Osteocyte (in vitro differentiated cells): ENCODE measurements around the gene RCAN2. TPM values are rescaled to one million over a fixed set of nuclear protein-coding genes. Genes with fewer than 3 reads are reported as not detected.
A peak's percentile ranks its signal among the peaks of the same experiment; 100 is the strongest.

ENCODE experiments used
- DNase-seq: peaks from one replicate; pipeline ENCODE4 v3.0.0; 2021; ENCODE audit warnings: mixed read lengths; ENCODE audit not compliant: unreplicated experiment; ENCODE audit errors: extremely low spot score
- H3K27ac Mint-ChIP-seq: one replicate; pipeline ENCODE4 v1.8.0; 2021; ENCODE audit warnings: mild to moderate bottlenecking, mixed read lengths; ENCODE audit not compliant: unreplicated experiment
- H3K27me3 Mint-ChIP-seq: one replicate; pipeline ENCODE4 v1.8.0; 2021; ENCODE audit warnings: mixed read lengths; ENCODE audit not compliant: unreplicated experiment
- H3K36me3 Mint-ChIP-seq: one replicate; pipeline ENCODE4 v1.8.0; 2021; ENCODE audit warnings: mixed read lengths; ENCODE audit not compliant: unreplicated experiment
- H3K4me1 Mint-ChIP-seq: one replicate; pipeline ENCODE4 v1.8.0; 2021; ENCODE audit warnings: mixed read lengths; ENCODE audit not compliant: unreplicated experiment
- H3K4me3 Mint-ChIP-seq: one replicate; pipeline ENCODE4 v1.8.0; 2021; ENCODE audit warnings: mild to moderate bottlenecking, moderate library complexity, mixed read lengths; ENCODE audit not compliant: unreplicated experiment
- H3K9me3 Mint-ChIP-seq: one replicate; pipeline ENCODE4 v1.8.0; 2021; ENCODE audit warnings: mixed read lengths; ENCODE audit not compliant: unreplicated experiment
- CTCF ChIP-seq: fragments of 200-600 bp; sonication (generic); IDR thresholded peaks from 2 replicates; pipeline ENCODE4 v1.5.0; 2021; ENCODE audit warnings: antibody characterized with exemption, mild to moderate bottlenecking, moderate library complexity
- total RNA-seq: library from RNA; stranded (reverse); gene quantifications from 2 replicates; pipeline ENCODE4 v1.2.1, GENCODE V29; 2021

RCAN2 gene
- total RNA-seq, 1 donor from 2014 or later, result 31.3 TPM

- peaks cover 18% of the 10 kb centered on the region for H3K27me3 Mint-ChIP-seq
- no peak for TF ChIP-seq CTCF
- no peak for DNase-seq
- H3K4me1 Mint-ChIP-seq, result no peaks in the 10 kb centered on the region
- H3K4me3 Mint-ChIP-seq, result no peak overlapping the region
- H3K36me3 Mint-ChIP-seq, result no peaks in the 10 kb centered on the region
- H3K27ac Mint-ChIP-seq, result no peak overlapping the region
- no peaks in the 10 kb centered on the region for H3K9me3 Mint-ChIP-seq
Measured at GRCh38 chr6:46190889-46191288, 300.4 kb downstream of the RCAN2 start.

- H3K27me3 Mint-ChIP-seq, result peaks cover 26% of the 10 kb centered on the region
- no peaks in the 10 kb centered on the region for H3K36me3 Mint-ChIP-seq
- TF ChIP-seq CTCF, result no peak
- H3K27ac Mint-ChIP-seq, result no peak overlapping the region
- no peaks in the 10 kb centered on the region for H3K9me3 Mint-ChIP-seq
- H3K4me1 Mint-ChIP-seq, result no peaks in the 10 kb centered on the region
- DNase-seq, result no peak
- H3K4me3 Mint-ChIP-seq, result no peak overlapping the region
Measured at GRCh38 chr6:46189726-46190125, 301.5 kb downstream of the RCAN2 start.

DNA sequence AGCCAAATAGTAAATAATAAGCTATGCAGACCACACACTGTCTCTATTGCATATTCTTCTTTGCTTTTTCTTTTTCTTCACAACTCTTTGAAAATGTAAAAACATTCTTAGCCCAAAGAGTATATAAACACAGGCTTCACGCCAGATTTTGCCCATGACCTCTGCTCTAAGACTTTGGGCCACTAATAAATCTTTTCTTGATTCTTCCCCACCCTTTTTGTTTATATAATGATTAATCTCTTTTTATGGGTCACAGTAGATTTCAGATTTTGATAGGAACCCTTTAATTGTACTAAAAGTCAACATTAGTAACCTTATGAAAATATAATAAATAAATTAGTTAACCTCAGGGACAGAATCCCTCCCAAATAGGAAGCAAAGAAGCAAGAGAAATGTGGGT, 304.7 kb downstream of the RCAN2 start:
- no peak overlapping the region for H3K27ac Mint-ChIP-seq
- no peak for DNase-seq
- H3K36me3 Mint-ChIP-seq, result no peaks in the 10 kb centered on the region

DNA sequence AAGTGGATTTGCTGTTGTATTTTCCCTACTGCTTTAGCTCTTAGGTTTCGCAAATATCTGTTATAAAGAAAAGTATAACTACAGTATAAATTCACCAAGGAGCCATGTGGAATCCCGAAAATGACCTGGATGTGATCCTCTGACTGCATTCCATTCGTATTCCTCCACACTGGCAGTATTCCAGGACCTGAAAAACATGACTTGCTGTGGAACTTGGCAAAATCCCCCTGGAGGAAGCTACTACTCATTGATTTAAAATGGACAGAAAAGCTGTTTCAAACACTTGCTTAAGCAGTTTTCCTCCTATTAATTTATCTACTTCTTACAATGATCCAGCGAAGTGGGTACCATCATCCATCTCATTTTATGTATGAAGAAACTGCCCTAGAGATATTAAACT, 307.1 kb downstream of the RCAN2 start:
- no peak overlapping the region for H3K4me3 Mint-ChIP-seq
- no peak for DNase-seq
- H3K4me1 Mint-ChIP-seq, result peaks cover 3% of the 10 kb centered on the region

More for the DNA sequence above, 304.7 kb downstream of the RCAN2 start:
- Mint-ChIP-seq H3K9me3 (no peaks in the 10 kb centered on the region), H3K4me1 (peaks cover 3% of the 10 kb centered on the region), H3K4me3 (no peak overlapping the region), H3K27me3 (peaks cover 38% of the 10 kb centered on the region)
- TF ChIP-seq CTCF, result no peak

DNA sequence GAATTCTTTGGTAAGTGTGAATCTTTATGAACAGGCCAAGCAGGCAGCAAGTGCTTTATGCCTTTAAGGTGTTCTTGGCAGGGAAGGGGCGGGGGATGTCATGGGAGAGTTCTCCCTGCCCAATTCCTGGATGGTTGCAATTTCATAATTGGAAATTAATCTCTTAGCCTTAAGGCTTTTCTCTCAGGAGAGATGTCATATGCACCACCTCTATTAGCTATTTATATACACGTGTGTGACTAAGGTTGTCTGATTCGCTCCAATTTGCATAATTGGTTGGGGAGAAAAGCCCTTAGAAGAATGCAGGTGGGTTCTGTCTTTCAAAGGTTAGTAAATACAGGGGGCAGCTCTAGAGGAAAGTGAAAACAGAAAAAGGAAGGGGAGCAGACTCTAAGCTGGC, 315.3 kb downstream of the RCAN2 start:
- no peaks in the 10 kb centered on the region for H3K36me3 Mint-ChIP-seq
- no peaks in the 10 kb centered on the region for H3K4me1 Mint-ChIP-seq

More for the DNA sequence above, 307.1 kb downstream of the RCAN2 start:
- no peaks in the 10 kb centered on the region for H3K36me3 Mint-ChIP-seq
- TF ChIP-seq CTCF, result peak; percentile 22
- H3K9me3 Mint-ChIP-seq, result no peaks in the 10 kb centered on the region
- H3K27me3 Mint-ChIP-seq, result peaks cover 47% of the 10 kb centered on the region
- H3K27ac Mint-ChIP-seq, result no peak overlapping the region

More for the DNA sequence above, 315.3 kb downstream of the RCAN2 start:
- TF ChIP-seq CTCF, result no peak
- Mint-ChIP-seq H3K27me3 (peaks cover 59% of the 10 kb centered on the region), H3K4me3 (no peak overlapping the region), H3K9me3 (no peaks in the 10 kb centered on the region), H3K27ac (no peak overlapping the region)
- no peak for DNase-seq
